ENCODE measurements around the gene ABCA8.
A peak's percentile ranks its signal among the peaks of the same experiment; 100 is the strongest.

Gene ABCA8

DNA sequence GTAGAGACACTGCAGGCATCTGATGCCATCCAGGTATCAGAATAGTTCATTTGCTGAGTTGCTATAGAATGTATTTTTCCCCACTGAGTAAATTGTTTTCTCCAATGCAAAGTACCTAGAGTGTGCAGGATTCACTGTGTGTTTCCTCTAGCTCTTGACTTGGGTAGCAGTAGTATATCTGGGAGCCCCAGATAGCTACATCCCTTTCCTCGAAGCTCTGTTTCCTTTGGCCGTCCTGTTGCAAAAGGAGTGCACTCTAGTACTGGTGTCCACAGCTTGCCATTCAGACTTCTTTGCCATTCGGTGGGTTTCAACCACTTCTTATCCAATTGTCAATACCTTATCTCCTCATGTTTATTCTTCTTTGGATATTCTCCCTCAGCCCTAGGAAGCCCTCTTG lies 12.8 kb downstream of the ABCA8 start:
- DNase-seq (ENCODE audit: low read depth, low spot score), result no peak

DNA sequence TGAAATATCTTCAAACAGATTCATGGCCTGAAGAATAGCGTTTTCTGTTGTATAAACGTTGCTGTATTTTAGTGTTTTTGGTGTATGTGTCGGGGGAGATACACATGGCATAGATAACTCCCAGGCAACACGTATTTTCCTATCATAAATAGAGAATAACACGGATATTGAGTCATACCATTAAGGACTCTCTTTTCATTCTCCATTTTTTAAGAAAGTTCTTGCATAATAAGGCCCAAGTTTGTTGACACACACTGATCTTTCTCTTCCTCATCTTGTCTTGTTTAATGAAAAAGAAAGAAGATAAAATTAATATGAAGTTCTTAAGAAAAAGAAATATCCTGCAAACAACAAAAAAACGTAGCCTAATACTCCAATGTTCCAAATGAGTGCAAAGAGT lies 13.4 kb downstream of the ABCA8 start:
- DNase-seq (ENCODE audit: low read depth, low spot score), result no peak

DNA sequence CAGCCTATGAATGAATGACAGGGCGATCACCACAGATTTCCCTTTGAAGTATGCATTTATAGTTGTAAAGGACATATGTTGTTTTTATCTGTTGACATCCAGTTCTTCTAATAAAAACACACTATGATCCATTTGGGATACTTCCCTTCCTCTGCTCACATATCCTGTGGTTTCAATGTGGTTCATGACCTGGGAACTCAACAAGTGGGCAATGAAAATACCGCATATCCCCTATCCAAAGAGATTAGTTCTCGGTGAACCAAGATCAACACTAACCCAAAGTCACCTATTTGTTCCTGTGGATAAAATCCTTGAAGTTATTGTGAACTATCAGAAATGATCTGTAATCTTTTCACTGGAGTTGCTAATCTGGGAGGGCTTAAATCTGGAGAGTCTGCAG lies 16.0 kb downstream of the ABCA8 start:
- no peak for DNase-seq (ENCODE audit: low read depth, low spot score)

DNA sequence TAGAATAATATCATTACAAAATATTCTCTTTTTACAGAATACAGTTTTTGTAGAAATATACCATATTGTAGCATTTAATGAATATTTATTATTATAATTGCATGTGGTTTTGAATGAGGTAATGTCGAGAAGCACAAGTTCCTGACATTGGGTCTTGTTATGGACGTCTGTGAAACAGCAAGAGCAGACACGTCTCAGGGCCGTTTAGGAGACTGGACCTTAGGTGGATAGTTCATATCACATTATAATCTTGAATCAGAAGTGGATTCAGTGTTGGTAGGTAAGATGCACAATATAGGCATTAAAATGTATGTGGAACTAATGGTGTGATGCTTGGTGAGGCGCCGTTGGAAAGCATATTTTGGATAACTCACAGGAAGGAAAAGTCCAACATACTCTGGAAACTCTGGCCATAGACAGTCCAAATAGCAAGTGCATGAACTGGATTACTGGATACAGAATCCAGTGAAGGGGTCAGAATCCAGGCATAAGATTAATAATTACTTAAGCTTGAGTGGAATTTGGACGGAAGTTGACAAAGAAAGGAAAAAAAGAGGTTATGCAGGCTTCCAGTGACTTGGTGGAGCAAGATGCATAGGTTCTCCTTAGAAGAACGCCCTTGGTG lies 17.2 kb downstream of the ABCA8 start:
- no peak for DNase-seq (ENCODE audit: low read depth, low spot score)

DNA sequence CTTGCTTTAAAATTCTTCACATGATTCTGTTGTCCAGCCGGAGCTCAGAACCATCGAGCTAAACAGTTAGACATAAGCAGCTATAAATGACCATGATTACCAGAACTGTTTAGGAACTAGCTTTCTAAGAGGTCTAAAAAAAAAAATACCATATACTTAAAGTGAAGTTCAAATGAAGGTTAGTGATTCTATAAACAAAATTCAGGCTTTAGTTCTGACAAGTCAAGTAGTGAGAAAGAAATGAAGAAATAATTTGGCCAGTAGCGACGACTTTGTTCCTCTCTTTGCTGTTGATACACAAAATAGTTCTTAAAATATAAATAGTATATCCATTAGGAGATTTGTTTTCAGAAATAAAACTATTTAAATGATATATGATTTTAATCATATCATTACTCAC lies 27.7 kb downstream of the ABCA8 start:
- no peak for DNase-seq (ENCODE audit: low read depth, low spot score)

DNA sequence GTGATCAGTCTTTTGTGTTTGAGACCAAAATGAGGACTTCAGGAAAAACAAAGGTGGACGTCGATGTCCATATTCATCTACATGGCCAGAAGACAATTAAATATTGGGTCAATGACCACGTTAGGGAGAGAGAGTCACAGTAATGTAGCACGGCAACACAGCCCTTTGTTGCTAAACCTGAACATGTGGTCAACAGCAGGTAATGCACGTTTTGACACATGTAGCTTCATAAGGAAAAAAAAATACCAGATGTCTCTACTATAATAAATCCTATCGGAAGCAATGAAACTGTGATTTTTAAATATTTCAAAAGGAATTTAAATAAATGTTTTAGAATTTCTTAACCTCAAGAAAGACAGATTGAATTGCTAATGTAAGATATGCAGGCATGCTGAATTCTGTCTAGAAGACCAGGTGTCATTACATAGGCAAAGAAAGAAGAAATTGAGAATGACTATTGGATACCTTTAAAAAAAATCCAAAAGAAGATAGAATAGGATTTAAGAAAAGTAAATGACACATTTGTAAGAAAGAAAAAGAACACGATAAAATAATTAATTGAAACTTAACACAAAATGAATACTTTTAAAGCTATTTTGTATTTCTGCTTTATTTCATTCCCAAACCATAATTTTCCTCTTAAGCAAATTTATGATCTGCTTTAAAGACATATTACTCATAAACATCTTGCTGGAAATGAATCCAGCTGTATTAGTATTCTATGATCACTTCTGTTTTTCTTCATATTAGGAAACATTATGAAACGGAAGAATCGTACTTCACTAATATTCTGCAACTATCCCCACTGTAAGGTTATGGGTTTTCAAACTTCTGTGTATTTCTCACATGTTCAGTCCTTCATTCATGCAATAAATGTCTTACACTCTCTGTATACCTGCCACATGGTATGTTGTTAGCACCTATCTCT lies 30.1 kb downstream of the ABCA8 start:
- DNase-seq (ENCODE audit: low read depth, low spot score), result no peak

DNA sequence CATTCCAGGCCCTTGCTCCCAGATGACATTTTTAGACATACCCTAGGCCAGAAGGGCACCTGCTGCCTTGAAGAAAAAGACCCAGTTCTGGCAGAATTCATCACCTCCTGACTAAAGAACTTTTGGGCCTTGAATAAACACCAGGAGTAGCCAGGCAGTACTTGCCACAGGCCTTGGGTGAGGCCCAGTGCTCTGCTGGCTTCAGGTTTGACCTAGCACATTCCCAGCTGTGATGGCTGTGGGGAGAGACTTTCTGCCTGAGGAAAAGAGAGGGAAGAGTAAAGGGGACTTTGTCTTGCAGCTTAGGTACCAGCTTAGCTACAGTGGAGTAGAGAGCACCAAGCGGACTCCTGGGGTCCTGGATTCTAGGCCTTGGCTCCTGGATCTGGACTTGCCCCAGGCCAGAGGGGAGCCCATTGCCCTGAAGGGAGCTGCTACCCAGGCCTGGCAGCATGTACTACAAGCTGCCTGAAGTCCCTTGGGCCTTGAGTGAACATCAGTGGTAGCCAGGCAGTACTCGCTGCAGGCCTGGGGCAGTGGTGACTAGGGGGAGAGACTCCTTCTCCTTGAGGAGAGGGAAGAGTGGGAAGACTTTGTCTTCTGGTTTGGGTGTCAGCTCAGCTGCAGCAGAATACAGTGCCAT lies 44.3 kb downstream of the ABCA8 start:
- DNase-seq (ENCODE audit: low read depth, low spot score), result no peak

DNA sequence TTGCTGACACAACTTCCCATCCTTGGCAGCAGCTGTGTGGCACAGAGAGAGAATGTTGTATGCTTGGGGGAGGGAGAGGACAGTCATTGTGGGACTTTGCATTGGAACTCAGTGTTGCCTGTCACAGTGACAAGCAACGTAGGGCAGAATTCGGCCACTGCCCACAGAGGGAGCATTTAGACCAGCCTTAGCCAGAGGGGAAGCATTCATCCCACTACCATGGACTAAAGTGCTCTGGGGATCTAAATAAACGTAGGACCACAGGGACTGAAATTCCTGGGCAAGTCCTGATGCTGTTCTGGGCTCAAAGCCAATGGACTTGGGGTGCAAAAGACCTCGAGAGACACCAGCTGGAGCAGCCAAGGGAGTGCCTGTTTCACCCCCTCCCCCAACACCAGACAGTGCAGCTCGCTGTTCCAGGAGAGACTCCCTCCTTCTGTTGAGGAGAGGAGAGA lies 44.9 kb downstream of the ABCA8 start:
- no peak for DNase-seq (ENCODE audit: low read depth, low spot score)

DNA sequence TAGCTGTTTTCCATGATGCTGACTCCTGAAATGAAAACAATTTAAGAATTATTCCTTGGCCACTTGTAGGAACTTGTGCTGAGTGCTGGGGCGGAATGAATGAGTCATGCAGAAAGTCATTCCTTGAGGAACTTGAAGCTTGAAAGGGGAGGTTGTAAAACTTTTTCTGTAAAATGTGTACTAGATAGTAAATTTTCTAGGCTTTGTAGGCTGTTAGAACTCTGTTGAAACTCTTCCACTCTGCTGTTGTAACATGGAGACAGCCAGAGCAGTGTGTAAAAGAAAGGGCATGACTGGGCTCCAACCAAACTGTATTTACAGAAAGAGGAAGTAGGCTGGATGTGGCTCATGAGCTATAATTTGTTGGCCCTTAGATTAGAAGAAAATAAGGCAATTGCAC lies 46.1 kb downstream of the ABCA8 start:
- peak; percentile 3 for DNase-seq (ENCODE audit: low read depth, low spot score)

DNA sequence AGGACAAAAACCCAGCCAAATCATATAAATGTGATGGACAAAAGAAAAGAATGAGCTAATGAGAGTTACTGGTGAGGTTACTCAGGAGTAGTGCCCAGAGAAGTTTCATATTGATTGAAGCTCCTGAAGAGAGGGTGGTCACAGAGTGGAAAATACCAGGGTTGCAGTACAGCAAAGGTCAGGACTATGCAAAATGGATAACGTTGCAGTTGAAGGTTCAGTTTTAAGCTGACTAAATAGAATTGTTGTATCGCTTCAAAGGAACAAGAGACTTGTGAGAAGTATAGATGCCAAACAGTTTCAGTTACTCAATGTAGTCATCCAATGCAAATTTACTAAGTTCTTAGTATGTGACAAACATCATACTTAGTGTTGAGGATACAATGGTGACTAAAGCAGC lies 47.1 kb downstream of the ABCA8 start:
- DNase-seq (ENCODE audit: low read depth, low spot score), result no peak

DNA sequence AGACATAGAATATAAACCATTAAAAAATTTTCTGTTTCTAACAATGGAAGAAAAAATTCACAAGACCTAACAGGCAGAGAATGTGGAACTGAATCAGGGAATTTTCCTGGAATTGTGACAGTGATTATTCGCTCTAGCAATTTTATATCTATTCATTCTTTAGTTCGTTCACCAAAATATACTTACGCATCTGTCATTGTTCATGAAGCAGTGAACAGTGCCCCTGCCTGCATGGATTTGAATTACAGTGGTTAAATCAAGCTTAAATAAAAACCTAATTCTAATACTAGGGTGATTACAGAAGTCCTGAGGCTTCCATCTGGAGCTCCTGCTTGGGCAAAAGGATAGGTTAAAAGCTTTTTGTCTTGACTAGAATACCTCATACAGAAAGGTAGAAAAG lies 48.6 kb downstream of the ABCA8 start:
- no peak for DNase-seq (ENCODE audit: low read depth, low spot score)

DNA sequence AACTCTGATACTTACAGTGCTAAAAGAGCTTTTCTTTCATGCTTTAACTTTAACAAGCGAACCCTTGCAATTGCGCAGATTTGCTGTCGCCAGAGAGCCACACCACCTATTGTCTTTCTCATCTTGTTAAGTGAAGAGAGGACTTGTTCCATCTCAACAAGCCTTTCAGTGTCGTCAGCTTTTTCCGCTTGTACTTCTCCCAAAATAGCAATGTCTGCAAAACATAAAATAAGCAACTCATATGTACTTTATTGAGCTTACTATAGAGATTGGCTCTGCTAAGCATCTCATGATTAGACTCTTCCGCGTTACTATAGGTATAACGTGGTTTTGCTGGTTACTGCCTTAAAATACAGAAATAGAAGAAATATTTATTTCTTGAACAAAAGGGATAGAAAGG lies 51.9 kb downstream of the ABCA8 start:
- DNase-seq (ENCODE audit: low read depth, low spot score), result no peak

DNA sequence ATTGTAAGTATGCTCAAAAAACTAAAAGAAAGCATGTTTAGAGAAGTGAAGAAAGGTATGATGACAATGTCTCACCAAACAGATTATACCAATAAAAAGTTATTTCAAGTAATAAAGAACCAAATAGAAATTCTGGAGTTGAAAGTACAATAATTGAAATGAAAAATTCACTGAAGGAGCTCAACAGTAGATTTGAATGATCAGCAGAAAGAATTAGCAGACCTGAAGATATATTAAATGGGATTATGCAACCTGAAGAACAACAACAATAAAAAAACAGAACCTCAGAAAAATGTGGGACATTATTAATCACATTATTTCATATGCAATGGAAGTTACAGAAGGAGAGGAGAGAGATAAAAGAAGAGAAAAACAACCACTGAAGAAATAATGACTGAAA lies 57.6 kb downstream of the ABCA8 start:
- no peak for DNase-seq (ENCODE audit: low read depth, low spot score)

DNA sequence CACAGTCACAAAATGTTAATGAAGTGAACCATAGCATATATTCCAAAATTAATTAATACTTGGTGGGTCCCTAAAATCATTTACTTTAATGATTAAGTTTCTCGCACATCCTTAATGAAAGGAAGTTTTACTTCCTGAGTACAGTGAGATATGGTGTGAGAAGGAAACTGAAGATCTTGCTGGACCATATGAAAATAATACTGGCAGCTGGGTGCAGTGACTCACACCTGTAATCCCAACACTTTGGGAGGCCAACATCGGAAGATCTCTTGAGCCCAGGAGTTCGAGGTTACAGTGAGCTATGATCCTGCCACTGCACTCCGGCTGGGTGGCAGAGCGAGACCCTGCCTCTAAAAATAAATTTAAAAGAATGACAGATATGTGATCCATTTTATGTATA lies 62.5 kb downstream of the ABCA8 start:
- DNase-seq (ENCODE audit: low read depth, low spot score), result no peak

DNA sequence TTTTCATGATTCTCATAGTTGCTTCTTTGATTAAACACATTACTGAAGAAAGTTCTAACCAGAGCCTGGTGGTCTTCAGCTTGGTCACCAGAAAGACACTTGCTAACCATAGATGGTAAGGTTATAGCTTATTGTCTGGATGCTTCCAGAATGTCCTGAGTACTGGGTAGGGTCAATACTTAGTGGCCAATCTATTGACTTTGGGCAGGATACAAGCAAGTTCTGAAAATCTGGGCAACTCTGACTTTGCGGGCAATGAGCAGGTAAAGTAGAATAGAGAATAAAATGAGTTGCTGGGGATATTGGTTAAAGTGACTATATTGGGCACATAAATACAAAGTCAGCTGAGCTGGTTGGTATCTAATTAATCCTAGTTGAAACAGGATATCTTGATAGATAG lies 63.0 kb downstream of the ABCA8 start:
- no peak for DNase-seq (ENCODE audit: low read depth, low spot score)

DNA sequence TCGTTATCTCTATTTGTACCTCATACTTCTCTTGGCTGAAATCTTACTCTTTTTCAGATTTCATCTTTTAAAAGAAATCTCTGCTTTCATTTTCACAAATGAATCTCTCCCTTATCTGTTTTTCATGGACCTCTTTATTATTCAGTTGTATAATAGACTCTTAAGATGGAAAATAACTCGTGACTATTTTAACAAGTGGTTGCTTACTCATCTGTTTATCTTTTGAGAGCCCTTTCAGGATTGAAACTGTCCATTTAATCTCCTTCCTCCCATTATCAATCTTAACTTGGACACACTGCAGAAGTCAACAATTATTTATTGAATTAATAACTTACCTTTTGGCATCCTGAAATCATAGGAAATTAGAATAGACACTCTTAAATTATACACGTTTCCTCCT lies 68.8 kb downstream of the ABCA8 start:
- DNase-seq (ENCODE audit: low read depth, low spot score), result no peak

DNA sequence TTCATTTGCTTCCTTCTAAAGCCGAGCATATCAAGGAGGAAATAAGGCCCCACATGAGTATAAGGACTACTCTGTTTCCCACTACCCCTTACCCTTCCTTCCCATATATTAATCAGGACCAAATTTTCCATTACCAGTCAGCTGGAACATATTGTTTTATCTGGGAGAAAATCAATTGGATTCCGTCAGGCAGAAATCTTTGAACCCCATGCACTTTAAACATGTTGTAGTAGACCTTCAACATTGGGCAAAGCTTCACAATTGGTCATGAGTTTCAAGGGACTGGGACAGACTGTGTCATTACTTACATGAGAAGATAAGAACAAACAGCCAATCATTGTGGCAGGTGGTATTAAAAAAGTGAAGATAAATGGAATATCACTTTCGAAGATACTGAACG lies 70.3 kb downstream of the ABCA8 start:
- no peak for DNase-seq (ENCODE audit: low read depth, low spot score)

DNA sequence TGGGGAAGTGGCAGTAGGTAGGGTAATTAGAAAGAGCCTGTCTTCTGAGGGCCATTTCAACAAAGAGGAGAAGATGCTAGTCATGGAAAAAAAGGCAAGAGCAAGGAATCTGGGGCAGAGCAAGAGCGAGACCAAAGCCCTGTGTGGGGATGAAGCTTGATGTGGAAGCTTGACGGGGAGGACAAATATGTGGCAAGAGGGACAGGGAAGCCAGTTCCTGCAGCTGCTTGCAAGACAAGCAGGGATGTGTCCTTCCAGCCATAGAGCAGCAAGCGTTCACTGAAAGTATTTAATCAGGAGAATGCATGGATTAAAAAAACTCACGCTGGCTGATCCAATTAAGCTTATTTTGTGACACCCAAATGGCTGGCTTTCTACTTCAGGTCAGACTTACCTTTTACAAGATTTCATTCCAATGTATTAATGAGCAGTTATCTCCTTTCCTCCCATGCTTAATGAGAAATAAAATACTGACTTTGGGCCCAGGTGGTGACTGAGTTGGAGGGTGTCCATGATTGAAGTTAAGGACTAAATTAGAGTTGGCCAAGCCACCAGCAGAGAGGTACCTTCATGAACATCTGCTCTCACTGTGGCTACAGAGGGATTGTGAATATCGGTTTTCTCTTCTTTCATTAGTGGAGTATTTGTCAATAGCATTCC lies 76.8 kb downstream of the ABCA8 start:
- DNase-seq (ENCODE audit: low read depth, low spot score), result no peak

DNA sequence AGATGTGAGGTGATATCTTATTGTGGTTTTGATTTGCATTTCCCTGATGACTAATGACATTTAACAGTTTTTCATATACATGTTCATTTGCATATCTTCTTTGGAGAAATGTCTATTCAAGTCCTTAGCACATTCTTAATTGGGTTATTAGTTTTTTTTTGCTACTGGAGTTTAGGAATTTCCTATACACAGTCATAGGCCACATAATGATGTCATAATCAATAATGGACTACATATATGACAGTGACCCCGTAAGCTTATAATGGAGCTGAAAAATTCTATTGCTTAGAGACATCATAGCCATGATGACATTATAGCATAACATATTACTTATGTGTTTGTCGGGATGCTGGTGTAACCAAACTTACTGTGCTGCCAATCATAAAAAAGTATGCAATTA lies 83.7 kb downstream of the ABCA8 start:
- no peak for DNase-seq (ENCODE audit: low read depth, low spot score)

DNA sequence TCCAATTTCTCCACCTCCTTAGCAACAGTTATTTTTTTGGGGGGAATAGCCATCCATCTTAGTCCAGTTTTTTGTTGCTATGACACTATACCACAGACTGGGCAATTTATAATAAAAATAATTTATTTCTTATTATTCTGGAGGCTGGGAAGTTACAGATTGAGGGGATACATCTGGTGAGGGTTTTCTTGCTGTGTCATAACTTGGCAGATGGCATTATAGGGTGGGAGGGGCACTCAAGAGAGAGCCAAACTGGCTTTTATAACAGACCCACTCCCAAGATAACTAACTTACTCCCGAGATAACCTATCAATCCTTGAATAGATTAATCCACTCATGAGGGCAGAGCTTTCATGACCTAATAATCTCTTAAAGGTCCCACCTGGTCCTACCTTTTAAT lies 84.2 kb downstream of the ABCA8 start:
- no peak for DNase-seq (ENCODE audit: low read depth, low spot score)

DNA sequence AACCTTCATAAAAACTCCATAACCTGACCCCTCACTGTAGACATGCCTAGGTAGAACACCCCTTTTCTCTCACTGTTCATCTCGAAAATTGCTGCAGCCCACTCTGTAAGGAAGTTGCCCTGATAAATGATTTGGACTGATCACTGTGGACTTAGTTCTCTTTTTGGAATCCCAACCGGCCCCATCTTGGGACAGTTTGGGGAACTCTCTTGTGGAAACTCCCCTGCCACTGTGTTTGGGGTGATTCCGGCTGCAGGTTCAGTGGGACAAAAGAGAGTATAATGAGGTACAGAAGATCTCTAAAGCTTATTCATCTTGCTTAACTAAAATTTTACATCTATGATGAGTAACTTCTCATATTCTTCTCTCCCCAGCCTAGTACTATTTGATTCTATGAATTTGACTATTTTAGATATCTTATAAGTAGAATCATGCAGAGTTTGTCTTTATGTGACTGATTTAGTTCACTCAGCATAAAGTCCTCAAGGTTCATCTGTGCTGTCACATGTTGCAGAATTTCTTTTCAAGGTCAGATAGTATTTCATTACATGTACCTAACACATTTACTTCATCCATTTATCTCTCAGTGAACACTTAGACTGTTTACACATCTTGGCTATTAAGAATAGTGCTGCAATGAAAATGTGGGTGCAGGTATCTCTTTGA lies 84.9 kb downstream of the ABCA8 start:
- no peak for DNase-seq (ENCODE audit: low read depth, low spot score)

DNA sequence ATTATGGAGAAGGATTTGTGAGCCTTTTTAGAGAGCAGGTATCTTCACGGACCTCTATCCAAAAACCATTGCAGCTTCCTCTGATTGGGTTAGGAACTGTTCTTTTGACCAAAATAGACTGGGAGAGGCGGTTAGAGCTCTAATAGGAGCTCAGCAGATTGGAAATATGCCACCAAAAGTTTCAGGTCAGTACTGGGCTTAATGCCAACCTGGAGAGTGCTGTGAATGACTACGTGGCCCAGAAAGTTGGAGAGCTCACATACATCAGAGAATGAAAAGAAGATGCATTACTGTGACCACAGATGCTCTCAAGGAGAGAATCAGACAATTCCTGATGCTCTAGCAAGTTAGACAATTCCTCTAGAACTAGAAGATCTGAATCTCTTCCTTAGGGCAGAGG lies 86.5 kb downstream of the ABCA8 start:
- DNase-seq (ENCODE audit: low read depth, low spot score), result no peak
